Activated gamma-delta T cell treated with anti-CD3 and anti-CD28 coated beads, Interleukin-2, amount 50 U/mL, for 16 hours (primary cell): ENCODE measurements around the gene CRY2.

Experiments
- DNase-seq: peaks from one replicate; pipeline ENCODE4 v3.0.0-alpha.2; 2020; ENCODE audit warnings: low read depth

CRY2 gene

GRCh38 chr11:45930951-45931570 lies 83.8 kb downstream of the CRY2 start:
- no peak for DNase-seq

- DNase-seq, result no peak
These were observed 84.5 kb downstream of the CRY2 start for GRCh38 chr11:45931739-45932138.

GRCh38 chr11:45932217-45932616 lies 84.9 kb downstream of the CRY2 start:
- no peak for DNase-seq
